GM21737 (cell line): Measurements from ENCODE around the gene CSGALNACT2.
"Not testable (repeated sequence)": the region's sequence is repeated elsewhere in the genome, so short reads cannot be mapped to it uniquely, and the experiment has no call there.

Experiments used
- ATAC-seq: cut with Tn5 transposase; IDR thresholded peaks from one replicate; pipeline ENCODE4 v1.9.1; 2021; ENCODE audit warnings: mild to moderate bottlenecking, moderate library complexity; ENCODE audit not compliant: unreplicated experiment

CSGALNACT2 gene

GRCh38 chr10:43176271-43176670, 38.0 kb downstream of the CSGALNACT2 start:
- ATAC-seq, result no peak

GRCh38 chr10:43177595-43177994, 39.4 kb downstream of the CSGALNACT2 start:
- no peak for ATAC-seq

DNA sequence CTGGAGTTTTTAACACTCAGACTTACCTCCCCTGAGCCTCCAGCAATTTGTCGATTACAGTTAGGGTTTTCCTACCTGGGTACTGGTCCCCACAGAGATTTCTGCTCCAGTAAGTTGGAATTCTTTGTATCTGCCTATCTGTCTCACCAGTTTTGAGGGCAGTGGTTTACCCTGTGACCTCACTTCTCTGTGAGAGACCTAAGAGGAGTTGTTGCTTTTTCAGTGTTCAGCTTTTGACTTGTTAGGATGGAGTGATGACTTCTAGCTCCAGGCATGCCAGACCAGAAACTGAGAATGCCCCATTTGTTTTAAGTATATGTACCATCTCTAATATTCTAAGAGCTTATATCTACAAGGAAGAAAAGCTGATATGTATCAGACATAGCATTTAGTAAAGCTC, 42.9 kb downstream of the CSGALNACT2 start:
- no peak for ATAC-seq

GRCh38 chr10:43183764-43184163, 45.5 kb downstream of the CSGALNACT2 start:
- ATAC-seq, result not testable (repeated sequence)

GRCh38 chr10:43186150-43186549, 47.9 kb downstream of the CSGALNACT2 start:
- no peak for ATAC-seq

GRCh38 chr10:43187213-43187612, 49.0 kb downstream of the CSGALNACT2 start:
- ATAC-seq, result no peak

DNA sequence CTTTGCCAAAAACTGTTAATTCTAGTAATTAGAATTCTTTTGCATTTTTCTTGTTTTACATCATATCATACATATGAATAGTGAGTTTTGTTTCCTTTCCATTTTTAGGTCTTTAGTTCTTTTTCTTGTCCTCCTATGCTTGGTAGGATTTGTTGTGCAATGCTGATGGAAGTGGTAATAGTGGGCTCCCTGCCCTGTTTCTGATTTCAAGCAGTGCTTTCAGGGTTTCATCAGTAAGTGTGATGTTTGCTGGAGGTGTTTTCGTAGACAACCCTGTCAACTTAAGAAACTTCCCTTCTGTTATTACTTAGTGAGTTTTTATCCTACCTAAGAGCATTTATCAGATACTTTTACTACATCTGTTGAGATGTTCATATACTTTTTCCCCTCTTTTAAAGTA, 50.5 kb downstream of the CSGALNACT2 start:
- no peak for ATAC-seq

- ATAC-seq, result no peak
Observed at GRCh38 chr10:43190289-43190688, 52.0 kb downstream of the CSGALNACT2 start.

DNA sequence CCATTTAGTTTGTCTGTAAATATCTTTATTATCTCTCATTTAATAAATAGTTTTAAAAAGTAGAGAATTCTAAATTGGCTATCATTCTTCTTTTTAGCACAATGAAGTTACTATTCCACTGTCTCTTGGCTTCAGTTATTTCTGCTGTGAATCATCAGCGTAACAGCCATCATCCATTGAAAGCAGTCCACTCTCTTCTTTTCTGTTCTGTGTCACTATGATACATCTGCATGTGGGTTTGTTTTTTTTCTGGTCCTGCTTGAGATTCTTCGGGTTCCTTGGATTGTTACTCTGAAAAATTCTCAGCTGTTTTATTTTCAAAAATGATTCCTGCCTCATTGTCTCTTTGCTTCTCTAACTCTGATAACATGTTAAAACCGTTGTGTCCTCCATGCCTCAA, 52.5 kb downstream of the CSGALNACT2 start:
- ATAC-seq, result no peak

DNA sequence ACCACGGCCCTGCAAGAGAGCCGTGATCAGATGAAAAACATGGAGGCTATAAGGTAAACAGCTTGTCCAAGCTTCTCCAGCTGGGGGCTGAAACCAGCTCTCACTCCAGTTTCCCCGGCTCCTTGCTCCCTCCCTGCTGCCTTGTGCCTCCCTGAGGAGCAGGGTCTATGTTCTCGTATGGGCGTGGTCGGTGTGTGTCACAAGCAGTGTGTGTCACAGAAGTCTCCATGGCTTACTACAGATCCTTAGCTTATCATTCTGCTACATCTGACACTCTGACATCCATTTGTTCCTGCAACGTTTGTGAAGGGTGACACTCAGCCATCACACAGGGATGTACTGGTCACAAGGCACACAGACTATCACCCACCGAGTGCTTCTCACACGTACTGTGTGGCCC, 54.6 kb downstream of the CSGALNACT2 start:
- ATAC-seq, result no peak

- no peak for ATAC-seq
Observed at GRCh38 chr10:43193496-43194080, 55.3 kb downstream of the CSGALNACT2 start.

GRCh38 chr10:43194266-43194665, 56.0 kb downstream of the CSGALNACT2 start:
- ATAC-seq, result no peak

DNA sequence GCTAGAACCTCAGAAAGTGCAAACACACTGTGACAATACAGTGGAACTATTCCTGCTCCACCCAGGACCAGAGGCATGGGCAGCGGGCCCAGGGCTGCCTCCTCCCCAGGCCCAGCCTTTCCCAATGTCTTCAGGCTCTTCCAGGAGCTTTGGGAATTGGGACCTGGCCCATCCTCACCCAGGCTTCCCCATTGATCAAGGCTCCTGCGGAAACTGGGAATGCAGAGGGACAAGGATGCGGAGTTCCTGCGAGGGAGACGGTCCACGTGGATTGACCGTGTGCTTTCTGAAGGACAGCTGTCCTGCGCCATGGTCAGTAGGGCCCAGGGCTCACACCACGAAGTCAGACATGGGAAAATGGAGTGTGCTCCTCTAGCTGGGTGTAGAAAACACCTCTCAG, 56.6 kb downstream of the CSGALNACT2 start:
- ATAC-seq, result no peak

GRCh38 chr10:43195557-43195956, 57.3 kb downstream of the CSGALNACT2 start:
- no peak for ATAC-seq

DNA sequence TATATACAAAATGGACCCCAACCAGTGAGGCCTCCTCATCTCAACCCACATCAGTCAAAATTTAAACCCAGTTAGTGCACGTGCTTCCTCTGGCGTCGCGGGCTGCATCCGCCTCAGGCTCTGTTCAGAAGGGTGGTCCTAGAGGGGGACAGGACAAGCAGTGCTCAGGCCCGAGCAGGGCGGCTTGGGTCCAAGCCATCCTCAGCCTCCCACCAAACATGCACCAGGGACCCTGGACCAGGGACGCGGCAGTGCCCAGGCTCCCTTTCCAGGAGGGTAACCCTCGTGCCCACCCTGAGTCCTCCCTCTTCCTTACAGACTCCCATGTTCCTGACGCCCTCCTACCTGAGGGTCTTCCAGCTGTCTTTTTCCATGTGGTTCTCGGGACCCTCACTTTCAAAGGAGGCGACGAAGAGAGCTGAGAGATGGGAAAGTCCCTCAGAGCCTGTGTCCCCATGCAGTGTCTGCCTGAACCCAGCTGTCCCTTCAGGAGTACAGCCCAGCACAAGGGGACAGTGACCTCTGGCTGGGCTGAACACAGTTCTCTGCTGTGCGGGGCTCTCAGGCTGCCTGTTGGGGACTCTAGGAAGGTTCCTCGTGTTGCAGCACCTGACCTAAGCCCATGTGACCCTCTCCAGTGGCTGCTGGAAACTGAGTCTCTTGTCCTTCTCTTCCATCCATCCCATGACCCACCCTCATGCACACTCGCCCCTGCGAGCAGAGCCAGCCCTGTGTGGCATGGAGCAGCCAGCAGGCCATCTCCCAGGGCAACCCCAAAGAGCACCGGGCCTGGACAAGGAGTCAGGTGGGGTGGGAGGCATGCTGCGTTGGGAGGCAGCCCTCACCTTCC, 58.1 kb downstream of the CSGALNACT2 start:
- ATAC-seq, result no peak

- ATAC-seq, result no peak
Observed at GRCh38 chr10:43196981-43197833, 59.0 kb downstream of the CSGALNACT2 start.

DNA sequence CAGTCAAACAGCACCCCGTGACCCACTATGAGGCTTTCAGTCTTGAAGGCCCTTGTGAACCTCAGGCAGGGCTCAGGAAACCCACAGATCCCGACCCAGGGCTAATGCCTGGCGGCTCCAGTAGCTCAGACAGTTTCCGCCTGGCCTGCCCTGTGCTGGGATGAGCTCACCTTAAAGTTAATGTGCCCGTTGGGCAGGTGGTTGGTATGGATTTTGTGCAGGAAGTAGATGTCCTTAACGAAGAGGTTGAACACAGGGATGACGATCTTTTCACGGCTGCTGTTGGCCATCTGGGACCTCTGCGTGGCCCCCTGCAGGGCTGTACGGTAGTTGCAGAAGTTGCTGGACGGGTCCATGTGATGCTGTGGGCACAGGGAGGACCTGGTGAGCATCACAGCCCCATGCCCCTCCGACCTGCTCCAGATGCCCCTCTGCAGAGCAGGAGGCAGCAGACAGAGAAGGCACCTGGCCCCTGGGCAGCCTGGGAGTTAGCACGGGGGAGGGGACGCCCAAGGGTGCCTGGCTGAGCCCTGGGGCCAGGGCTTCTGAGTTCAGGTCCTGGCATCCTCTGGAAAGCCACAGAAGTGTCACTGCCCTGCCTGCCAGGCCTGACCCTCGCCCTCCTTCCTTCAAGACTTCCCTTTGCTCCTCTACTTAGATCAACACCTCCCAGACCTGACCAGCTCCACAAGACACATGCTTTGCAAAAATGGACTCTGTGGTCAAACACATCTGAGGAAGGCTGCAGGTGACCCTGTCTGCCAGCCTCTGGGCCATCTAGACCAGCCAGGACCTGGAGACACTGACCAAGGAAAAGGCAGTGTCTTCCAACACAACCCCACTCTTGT, 59.8 kb downstream of the CSGALNACT2 start:
- ATAC-seq, result no peak

- ATAC-seq, result no peak
Observed at GRCh38 chr10:43198682-43199005, 60.4 kb downstream of the CSGALNACT2 start.

DNA sequence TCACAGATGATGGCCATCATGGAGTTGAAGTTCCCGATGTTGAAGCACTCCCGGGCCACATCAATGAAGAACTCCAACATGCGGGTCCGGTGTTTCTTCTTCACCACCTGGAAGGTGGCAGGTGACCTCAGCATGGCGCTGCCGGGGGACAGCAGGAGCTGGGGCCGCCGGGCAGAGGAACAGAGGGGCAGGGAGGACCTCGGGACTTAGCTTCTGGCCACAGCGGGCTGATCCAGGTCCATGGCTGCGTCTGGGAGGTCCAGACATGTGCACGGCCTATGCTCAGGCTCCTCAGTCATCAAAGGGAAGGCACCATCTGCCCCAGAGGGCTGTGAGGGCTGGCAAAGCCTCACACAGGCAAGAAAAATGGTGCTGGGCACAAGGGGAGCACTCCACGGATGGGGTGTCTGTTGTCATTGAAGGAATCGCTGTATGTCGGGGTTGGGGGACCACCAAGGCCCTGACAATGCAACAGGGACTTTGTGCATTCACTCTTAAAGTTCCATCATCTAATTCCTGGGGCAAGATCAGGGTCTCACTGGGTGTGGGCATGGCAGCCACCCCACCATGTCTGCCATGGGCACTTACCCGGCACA, 60.9 kb downstream of the CSGALNACT2 start:
- ATAC-seq, result no peak
